GM23338 (cell line): ENCODE results near the gene STEAP1.

ENCODE experiments used
- CTCF ChIP-seq, 2 experiments: fragments of 200-600 bp in 1 of 2; sonication (generic) in 1 of 2; conservative IDR thresholded peaks; 2 replicates each; pipeline versions ENCODE4 v1.5.1 to v1.6.1; 2016 to 2017; ENCODE audit warnings: antibody characterized with exemption in 2 of 2, low read depth in 2 of 2, mild to moderate bottlenecking in 2 of 2, moderate library complexity in 1 of 2
- POLR2AphosphoS5 ChIP-seq: IDR thresholded peaks from 2 replicates; pipeline ENCODE4 v1.6.1; 2016; ENCODE audit warnings: antibody characterized with exemption, low read depth
- REST ChIP-seq: IDR thresholded peaks from one replicate; pipeline ENCODE4 v1.6.1; 2018; ENCODE audit warnings: antibody characterized with exemption; ENCODE audit not compliant: unreplicated experiment

GRCh38 chr7:90187507-90188050, 33.3 kb downstream of the STEAP1 start:
- TF ChIP-seq CTCF (conservative IDR thresholded peaks at IDR 0.05; ENCODE audit: low read depth in 2 of 2) (no peak), POLR2AphosphoS5 (no peak), REST (no peak)
